Mammary epithelial cell (primary cell): Measurements from ENCODE around the gene HSD17B4.

Experiments
- EZH2 ChIP-seq: IDR thresholded peaks from 2 replicates; pipeline ENCODE4 v1.6.1; 2012; ENCODE audit warnings: low read length, inconsistent platforms, borderline replicate concordance
- TF ChIP-seq, protein P1 (sequence below), 2 donors: IDR thresholded peaks in 1 of 2; conservative IDR thresholded peaks in 1 of 2; 2 replicates each; pipeline ENCODE4 v1.5.1; 2011 to 2012; ENCODE audit warnings: inconsistent platforms in 2 of 2, low read length in 2 of 2, mild to moderate bottlenecking in 2 of 2, control low read depth in 1 of 2, low read depth in 1 of 2; ENCODE audit not compliant: insufficient read depth in 1 of 2; ENCODE audit errors: extremely low read depth in 1 of 2

DNA sequence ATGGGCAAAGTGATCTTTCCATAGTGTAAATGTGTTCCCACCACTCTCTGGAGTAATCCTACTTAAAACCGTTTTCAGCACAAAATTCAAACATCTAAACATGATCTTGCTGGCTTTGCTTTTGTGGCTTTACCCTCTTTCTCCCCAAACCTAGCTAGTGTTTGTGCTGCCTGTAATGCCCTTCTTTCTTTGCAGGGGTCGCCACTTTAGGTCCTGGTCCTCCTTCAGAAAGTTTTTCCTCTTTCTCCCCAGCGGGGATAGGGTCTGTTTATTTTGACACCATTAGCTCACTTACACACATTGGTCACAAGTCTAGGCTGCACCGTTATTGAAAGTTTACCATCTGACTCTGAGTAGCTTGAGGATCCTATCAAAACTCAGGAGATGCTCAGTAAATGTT, 736 bp upstream of the HSD17B4 start:
- TF ChIP-seq EZH2 = no peak
- TF ChIP-seq, protein P1, sequence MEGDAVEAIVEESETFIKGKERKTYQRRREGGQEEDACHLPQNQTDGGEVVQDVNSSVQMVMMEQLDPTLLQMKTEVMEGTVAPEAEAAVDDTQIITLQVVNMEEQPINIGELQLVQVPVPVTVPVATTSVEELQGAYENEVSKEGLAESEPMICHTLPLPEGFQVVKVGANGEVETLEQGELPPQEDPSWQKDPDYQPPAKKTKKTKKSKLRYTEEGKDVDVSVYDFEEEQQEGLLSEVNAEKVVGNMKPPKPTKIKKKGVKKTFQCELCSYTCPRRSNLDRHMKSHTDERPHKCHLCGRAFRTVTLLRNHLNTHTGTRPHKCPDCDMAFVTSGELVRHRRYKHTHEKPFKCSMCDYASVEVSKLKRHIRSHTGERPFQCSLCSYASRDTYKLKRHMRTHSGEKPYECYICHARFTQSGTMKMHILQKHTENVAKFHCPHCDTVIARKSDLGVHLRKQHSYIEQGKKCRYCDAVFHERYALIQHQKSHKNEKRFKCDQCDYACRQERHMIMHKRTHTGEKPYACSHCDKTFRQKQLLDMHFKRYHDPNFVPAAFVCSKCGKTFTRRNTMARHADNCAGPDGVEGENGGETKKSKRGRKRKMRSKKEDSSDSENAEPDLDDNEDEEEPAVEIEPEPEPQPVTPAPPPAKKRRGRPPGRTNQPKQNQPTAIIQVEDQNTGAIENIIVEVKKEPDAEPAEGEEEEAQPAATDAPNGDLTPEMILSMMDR (conservative IDR thresholded peaks at IDR 0.05 in 1 of 2, IDR thresholded peaks at IDR 0.05 in 1 of 2; ENCODE audit: extremely low read depth in 1 of 2, insufficient read depth in 1 of 2, low read depth in 1 of 2, low read length in 2 of 2) = no peak
